Measurements from ENCODE around the gene PRIMPOL.

The PRIMPOL gene

DNA sequence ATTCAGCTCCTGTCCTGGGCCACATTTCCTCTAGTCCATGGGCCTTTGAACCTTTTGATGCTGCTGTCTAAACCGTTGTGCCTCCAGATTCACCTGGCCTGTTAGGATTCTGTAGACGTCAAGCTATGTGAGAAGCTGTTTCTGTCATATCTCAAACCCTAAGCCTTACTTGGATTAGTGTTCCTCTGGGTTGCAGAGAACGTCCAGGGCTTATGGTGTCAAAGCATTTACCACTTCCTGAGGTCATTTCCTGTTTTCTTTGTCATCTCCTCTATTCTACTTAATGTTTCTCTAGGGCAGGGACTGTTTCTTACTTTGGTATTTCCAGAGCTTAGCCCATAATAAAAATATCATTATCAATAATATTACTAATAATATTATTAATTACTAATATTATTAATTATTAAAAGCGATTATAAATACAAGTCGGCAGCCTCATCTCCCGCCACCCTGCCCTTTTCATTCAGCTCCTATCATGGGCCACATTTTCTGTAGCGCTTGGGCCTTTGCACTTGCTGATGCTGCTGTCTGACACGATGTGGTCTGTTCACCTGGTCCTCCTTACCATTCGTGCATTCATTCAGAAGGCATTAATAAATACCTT lies 19.1 kb downstream of the PRIMPOL start:
- no peak for DNase-seq

DNA sequence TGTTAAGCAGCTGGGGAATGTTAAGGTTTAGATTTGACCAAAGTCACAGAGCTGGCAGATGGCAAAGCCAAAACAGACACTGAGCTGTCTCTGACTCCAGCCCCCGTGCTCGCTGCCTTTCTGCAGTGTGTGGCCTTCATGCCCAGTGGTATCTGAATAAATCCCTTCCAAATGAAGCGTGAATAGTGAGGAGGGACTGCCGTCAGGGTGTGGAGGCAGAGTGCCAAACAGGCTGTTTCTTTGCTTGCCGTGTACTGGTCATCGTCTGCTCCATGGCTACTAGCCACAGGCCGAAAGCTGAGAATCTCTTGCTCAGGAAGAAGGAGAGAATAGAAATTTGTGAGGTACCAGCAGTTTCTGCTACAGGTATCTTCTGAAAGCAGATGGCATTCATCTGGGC lies 19.7 kb downstream of the PRIMPOL start:
- no peak for DNase-seq

DNA sequence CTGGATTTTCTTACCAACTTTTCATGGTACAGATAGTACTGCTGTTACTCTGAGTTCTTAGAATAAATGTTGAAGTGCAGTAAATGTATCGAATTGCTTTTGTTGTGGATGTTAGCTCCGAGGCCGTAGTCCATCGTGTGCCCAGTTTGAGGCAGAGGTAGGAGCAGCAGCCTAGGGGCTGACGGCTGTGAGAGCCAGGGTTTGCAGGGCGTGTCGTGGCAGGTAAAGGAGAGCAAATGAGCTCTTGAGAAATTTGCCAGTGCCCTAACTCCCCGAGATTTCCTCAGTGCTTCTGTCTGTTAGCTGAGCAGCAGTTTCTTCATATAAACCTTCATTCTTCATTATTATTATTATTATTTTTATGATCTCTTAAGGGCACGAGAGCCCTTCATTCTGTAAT lies 21.6 kb downstream of the PRIMPOL start:
- no peak for DNase-seq

DNA sequence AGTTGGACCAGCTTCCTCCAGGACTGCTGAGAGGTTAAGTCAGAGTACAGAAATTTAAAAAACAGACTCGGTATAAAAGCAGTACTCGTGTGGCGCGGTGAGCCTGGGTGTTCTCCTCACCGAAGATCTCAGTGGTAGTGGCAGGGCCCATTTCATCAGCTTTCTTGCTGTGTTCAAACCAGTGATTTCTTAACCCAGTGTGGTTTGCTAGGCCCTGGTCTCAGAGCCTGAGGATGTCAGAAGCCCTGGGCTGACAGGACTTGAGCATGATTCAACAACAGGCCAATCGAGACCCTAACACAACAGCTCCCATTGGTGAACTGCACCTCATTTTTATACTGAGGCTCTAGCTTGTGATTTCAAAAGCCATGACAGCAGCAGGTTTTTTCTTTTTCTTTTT lies 23.2 kb downstream of the PRIMPOL start:
- no peak for DNase-seq

DNA sequence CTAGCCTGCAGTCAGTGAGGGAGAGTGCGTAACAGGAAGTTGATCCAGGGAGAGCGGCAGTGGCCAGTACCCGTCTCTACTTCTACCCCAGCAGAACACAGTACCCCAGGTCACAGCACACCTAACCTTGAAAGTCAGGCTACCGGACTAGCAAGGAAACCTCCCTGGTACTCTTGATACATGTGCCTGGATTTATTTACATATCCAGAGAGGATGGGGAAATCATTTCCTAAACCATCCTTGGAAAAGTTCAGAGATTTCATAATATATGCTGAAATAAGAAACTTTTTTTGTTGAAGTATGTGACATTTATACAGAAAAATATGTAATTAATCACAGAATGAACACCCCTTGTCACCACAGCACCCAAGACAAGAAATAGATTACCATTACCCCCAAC lies 24.5 kb downstream of the PRIMPOL start:
- DNase-seq = no peak

DNA sequence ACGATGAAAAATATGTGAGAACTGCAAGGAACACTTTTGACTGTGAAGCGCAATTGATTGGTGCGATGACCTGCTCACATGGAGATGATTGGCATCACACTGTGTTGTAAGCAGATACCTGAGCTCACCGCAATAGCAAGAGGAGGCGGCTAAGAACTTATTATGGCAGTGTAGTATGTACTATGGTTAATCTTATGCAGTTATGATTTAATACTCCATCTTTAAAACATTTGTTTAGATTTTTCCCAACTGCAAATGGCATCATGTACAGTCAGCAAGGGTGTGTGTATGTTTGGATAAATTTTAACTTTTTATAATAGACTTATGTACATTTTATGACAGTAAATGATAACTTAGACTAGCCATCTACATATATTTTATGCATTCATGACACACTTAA lies 25.5 kb downstream of the PRIMPOL start:
- DNase-seq = no peak

DNA sequence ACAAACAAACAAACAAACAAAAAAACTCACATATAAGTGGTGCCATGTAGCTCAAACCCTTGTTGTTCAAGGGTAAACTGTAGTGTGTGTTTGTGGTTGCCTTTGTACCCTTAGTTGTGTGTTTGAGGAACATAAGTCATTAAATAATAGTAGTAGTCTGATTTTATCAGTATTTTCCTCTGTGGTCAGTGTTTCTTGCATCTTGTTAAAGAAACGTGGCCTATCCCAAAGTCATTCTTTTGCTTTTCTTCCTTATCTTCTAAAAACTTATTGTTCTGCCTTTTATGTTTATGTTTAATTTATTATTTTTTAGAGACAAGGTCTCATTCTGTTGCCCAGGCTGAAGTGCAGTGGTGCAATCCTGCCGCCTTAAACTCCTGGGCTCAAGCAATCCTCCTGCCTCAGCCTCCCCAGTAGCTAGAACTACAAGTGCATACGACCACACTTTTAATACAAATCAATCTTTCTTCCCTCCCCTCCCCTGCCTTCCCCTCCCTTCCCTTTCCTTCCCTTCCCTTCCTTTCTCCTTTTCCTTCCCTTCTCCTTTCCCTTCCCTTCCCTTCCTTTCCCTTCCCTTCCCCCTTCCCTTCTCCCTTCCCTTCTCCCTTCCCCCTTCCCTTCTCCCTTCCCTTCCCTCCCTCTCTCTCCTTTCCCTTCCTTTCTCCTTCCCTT lies 26.4 kb downstream of the PRIMPOL start:
- DNase-seq = no peak

DNA sequence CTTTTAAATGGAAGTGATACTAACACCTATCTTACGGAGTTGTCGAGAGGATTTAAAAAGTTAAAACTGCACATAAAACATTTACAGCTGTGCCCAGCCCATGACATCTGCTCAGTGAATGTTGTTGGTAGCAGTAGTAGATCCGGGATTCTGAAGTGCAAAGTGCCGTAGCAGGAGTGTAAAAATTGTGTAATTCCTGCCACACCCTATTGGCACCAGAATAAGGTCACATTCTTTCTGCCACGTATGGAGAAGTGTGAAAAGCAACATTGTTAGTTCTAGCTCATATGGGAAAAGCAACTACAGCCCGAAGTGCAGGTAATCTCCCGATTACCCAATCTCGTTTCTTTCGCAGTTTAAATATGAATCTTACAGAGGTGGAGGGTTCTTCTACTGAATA lies 31.2 kb downstream of the PRIMPOL start:
- DNase-seq = no peak

DNA sequence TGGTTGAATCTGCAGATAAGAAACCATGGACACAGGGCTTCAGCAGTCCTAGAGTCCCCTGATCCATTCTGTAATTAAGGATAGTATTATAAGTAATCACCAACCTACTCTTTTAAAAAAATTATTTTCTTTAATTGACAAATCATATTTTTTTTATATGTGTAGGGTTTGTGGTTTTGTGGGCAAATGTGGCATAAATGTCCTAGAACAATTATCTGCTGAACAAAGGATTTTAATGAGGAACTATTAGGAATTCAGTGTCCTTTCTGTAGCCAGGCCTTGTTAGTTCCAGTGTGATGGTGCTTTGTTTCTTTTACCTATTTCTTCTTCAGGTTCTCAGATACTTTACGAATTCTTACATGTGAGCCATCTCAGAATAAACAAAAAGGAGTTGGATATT lies 32.4 kb downstream of the PRIMPOL start:
- no peak for DNase-seq

DNA sequence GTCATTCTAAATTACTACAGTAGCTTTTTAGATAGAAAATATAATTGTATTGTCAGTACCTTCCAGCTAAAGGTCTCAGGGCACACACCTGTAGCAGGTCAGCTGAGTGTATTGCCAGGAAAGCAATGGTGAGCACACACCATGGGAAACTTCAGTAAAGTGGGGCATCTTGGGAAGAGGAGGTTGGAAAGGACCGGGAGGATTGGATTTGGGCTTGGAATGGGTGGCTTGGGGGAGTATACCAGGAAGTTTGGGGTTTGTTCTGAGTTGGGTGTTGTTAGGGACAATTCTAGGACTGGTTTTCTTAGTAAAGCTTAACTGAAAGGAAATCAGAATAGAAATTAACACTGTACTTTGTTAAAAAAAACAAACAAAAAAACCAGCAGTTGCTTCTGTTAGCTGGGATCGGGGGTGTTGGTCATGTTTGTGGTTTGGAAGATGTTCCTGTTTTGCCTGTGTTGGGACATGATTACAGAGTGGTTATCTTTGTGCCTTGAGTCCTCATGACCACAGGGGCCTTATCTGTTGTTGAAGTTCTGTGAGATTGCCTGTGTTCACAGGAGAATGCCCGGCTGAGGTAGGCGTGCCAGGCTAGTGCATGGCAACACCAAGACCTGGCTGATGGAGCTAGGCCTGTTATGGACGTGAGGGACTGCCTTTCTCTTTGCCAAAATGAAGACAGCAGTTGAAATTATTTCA lies 35.1 kb downstream of the PRIMPOL start:
- no peak for DNase-seq

DNA sequence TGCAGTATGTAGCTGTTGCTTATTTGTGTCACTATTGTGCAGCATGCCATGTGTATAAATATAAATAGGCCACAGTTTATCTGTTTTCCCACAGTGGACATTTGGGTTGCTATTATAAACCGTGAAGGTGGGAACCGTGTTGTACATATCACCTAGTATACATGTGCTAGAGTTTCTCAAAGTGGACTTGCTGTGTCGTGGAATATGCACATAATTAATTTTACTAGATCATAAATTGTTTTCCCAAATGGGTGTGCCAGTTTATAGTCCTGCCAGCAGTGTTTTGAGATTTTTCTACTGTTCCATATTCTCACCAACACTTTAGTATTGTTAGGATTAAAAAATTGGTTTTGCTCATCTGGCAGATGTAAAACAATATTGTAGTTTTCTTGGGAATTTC lies 38.5 kb downstream of the PRIMPOL start:
- no peak for DNase-seq

DNA sequence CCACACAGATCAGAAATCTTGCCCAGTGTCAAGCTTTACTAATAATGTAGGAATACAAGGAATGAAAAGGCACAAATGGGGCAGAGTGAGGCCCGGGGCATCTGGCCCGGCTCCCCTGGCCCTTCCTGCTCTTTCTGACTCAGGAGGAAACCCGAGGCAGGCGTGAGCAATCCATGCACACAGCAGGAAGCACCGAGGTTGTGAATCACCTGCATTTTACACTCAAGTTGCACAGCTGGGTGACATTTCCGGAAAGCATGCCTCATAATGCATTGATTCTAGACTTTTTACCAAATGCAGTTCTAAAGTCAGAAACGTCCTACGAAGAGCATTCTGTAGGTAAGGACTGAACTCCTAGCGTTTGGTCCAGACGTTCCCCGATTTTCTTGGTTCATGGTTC lies 38.9 kb downstream of the PRIMPOL start:
- DNase-seq = no peak

DNA sequence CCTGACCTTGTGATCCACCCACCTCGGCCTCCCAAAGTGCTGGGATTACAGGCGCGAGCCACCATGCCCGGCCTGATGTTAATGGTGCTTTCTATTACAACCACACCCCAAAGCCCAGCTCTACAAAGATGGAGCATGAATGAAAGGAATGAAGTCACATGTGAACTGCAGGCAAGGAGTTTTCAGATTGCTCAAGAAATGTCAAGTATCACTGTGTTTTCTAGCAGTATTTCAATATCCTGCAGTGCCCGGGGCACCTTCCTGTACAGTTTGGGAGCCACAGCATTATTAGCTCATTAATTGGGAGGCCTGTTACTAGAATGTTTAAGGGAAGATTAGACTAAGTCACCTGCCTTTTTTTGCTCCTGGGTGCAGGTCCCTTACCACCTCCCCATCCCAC lies 40.1 kb downstream of the PRIMPOL start:
- DNase-seq = no peak

DNA sequence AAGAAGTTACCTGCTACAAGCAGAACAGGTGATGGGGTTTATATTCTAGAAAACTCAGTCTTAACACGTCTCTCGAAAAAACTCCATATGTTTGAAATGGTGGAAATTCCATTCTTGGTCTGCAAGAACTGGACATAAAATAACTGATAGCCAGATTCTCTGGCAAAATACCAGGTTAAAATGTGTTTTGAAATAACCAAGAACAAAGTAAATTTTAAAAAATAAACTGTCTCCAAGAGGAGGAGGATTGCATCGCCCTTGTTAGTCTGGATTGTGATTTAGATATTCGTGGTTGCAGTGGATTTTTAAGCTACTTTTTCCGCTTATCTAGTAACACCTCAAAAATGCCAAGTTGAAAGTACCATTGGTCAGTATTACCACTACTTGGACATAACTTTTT lies 43.5 kb downstream of the PRIMPOL start:
- no peak for DNase-seq

DNA sequence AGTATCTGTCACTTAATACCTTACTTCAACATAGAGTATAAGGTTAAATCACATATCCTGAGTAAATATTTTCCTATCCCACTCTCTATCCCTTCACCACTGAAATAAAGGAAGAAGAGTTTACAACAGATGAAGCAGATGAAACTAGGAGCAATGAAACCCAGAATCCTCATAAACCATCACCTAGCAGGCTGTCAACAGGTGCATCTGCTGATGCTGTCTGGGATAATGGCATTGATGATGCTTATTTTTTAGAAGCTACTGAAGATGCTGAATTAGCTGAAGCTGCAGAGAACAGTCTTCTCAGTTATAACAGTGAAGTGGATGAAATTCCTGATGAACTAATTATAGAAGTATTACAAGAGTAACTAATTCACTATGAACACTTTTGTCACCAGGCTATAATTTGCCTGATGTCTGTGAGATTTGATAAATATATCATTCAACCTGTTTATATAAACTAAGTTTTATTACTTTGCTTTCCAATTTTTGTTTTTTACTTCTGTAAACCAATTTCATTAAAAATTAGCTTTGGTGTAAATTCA lies 44.9 kb downstream of the PRIMPOL start:
- no peak for DNase-seq

DNA sequence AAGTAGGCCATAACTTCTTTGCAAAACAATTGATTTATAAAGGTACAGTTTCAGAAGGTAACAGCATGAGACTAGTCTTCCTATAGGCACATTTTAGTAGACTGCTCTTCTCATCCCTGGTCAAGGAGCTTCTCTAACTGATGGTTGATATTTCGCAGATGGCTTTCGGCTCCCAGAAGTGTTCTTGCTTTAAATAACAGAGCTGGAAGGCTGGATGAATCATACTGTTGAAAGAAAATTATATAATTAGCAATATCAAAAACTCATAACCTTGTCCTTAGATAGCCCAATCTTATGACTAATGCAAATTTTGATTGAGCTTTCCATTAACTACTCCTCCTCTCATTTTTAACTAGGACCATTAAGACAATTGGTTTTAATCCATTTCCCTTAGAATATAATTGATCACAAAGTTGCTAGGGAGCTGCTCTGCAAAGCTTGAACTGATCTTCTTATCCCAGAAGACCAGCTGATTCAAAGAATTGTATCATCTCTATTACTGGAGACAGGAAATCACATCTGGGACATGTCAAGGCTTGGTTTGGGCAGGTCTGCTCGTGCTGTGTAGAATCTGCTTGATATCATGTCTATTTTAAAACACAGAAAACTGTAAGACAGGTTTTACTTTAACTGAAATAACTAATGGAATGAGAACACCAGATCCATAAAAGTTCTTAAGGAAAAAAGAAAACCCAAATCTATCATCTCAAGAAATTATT lies 45.8 kb downstream of the PRIMPOL start:
- DNase-seq = no peak

DNA sequence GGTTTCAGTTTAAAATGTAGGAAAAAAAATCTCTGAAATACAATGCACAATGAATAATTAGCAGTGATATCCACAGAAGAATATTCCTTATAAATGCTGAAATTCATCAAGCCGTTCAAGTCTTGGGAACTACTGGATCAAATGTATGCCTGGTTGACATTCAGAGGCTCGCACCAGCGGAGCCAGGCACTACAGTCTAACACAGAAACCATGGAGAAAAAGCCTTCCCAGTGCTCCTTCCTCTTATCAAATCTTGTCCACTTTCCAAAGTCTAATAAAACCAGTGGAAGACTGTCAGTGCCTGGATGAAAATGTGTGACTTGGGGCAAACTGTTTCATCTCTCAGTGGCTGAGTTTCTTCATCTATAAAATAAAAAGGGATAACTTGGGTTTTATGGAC lies 48.4 kb downstream of the PRIMPOL start:
- DNase-seq = no peak

DNA sequence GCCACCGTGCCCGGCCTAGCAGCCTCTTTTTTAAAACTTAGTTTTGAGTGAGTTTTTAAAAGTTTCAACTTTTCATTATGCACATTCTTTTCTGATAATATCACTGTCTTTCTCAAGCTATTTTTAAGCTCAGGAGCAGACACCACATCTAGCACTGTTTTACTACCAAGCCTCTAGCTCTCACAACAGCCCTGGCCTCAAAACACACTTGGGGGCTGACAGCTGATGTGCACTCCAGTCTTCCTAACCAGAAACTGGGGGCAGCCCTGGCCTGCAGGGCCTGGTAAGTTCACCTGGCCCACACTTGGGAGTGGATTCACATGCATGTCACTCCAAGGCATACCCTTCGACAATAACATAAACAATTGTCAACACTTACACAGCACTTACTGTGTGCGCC lies 50.4 kb downstream of the PRIMPOL start:
- DNase-seq = no peak

DNA sequence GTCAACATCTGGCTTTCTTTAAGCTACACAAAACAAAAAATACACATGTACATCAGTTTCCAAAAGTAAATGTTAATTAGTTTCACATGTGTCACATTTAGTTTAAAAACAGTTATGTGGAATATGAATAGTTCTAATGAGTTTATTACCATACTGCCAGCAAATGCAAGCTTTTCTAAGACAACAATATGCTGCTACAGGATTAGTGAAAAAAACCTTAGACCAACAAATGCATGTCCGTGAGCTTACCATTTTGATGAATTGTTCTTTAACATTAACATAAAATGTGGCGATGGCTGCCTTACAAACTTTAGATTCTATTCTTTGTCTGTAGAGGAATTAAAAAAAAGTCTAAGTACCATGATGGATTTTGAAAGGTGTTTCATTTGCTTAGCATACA lies 52.6 kb downstream of the PRIMPOL start:
- DNase-seq = no peak

DNA sequence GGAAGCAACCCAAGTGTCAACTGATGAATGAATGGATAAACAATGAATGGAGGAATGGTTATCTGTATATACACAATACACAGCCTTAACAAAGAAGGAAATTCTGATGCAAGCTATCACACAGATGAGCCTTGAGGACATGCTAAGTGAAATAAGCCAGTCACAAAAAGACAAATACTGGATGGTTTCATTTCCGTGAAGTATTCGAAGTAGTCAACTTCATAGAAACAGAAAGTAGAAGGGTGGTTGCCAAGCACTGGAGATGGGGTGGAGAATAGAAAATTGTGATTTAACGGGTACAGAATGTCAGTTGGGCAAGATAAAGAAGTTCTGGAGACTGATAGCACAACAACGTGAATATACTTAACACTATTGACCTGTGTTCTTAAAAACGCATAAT lies 56.2 kb downstream of the PRIMPOL start:
- no peak for DNase-seq

DNA sequence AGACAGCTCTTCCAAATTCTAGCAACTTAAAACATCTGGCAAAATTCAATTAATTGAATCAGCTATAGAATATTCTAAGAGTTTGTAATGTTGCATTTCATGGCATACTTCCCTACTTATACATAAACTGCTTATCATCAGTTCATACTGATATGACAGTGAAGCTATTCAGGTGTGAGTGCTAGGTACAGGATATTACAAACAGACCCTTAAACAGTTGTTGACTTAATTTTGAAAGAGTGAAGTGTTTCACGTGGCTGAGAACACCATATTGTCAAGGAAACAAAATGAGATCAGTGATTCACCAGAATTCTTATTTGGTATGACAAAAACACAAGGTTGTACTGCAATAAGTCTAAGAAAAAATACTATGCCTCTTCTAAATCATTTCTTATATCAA lies 56.9 kb downstream of the PRIMPOL start:
- no peak for DNase-seq

DNA sequence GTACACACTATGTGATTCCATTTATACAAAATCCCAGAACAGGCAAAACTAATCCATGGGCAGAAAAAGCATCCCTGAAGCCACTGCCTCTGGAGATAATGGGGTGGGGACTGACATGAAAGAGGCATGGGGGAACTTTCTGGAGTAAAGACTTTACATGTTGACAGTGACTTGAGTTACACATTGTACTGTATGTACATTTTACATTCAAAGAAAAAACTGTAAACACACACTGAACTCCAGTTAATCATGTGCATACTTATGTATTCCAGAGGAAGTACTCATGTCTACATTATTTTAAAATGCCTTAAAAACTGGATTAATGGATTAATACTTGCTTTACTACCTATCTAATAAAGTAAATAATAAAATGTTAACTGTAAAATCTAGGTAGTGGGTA lies 62.8 kb downstream of the PRIMPOL start:
- no peak for DNase-seq

DNA sequence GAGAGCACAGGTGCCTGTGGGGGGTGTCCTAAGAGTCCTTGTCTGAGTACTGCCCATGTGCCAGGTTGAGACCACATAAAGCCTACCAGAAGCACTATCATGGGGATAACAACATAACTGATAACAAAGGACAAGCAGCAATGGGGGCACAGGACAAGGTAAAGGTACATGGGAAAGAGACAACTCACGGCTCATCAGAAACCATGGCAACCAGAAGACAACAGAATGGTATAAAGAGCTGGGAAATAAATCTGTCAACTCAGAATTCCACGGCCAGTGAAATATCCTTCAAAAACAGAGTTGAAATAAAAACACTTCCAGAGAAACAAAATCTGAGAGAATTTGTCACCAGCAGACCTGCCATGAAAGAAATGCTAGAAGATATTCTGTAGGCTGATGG lies 64.3 kb downstream of the PRIMPOL start:
- no peak for DNase-seq

DNA sequence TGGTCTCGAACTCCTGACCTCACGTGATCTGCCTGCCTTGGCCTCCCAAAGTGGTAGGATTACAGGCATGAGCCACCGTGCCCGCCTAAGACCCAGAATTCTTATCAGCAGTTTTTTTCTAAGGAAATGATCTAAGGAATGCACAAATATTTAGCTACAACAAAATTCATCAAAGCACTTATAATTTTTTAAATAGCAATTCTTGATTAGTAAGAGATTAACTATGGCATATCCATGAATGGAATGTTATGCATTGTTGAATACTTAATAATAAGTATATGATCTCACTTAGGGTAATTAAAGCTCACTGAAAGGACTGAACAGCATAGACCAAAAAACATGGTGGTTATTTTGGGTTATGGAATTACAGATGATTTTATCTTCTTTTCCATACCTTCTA lies 66.0 kb downstream of the PRIMPOL start:
- no peak for DNase-seq

All from effector CD8-positive, alpha-beta T cell (primary cell).